ENCODE measurements around the gene RAB9B.

The RAB9B gene

GRCh38 chrX:103776546-103776945 lies 55.5 kb downstream of the RAB9B start, which contains the start of gene PLP1:
PLP1 (plus strand) TSS chrX:103776840; CDS start chrX:103776996, 156 bp downstream.
- H3K4me3 ChIP-seq, result no peak within 1 kb of the TSS
- TF ChIP-seq Cebpa-rat (IDR thresholded peaks at IDR 0.05), result no peak
- H3K4me1 ChIP-seq, result no peaks in the 10 kb centered on the region
- no peak within 1 kb of the TSS for H3K4me2 ChIP-seq
- no peaks in the 10 kb centered on the region for H4K20me1 ChIP-seq
- H3K27me3 ChIP-seq, result no peaks in the 10 kb centered on the region
- no peaks in the 10 kb centered on the region for H3K36me3 ChIP-seq
- no peaks in the 10 kb centered on the region for H3K9me3 ChIP-seq
- H3K27ac ChIP-seq, result no peak within 1 kb of the TSS
- no peak within 1 kb of the TSS for H3K9ac ChIP-seq

GRCh38 chrX:103774070-103774642 lies 57.9 kb downstream of the RAB9B start:
- Histone ChIP-seq H4K20me1 (no peaks in the 10 kb centered on the region), H3K9ac (no peak overlapping the region), H3K9me3 (no peaks in the 10 kb centered on the region), H3K4me3 (no peak overlapping the region), H3K36me3 (no peaks in the 10 kb centered on the region), H3K27ac (no peak overlapping the region), H3K4me1 (no peaks in the 10 kb centered on the region), H3K4me2 (no peak overlapping the region), H3K27me3 (no peaks in the 10 kb centered on the region)
- no peak for TF ChIP-seq Cebpa-rat (IDR thresholded peaks at IDR 0.05)

- H3K27me3 ChIP-seq, result no peaks in the 10 kb centered on the region
- H3K36me3 ChIP-seq, result no peaks in the 10 kb centered on the region
- H4K20me1 ChIP-seq, result no peaks in the 10 kb centered on the region
- no peaks in the 10 kb centered on the region for H3K4me1 ChIP-seq
- no peak overlapping the region for H3K4me3 ChIP-seq
- H3K4me2 ChIP-seq, result no peak overlapping the region
- no peak for TF ChIP-seq Cebpa-rat (IDR thresholded peaks at IDR 0.05)
- no peak overlapping the region for H3K9ac ChIP-seq
- no peak overlapping the region for H3K27ac ChIP-seq
- H3K9me3 ChIP-seq, result no peaks in the 10 kb centered on the region
Measured at GRCh38 chrX:103773445-103773844, 58.6 kb downstream of the RAB9B start.

Data from BLaER1 (cell line).